ENCODE results near the gene DTX3.
"Not testable (repeated sequence)": the region's sequence is repeated elsewhere in the genome, so short reads cannot be mapped to it uniquely, and the experiment has no call there.

DTX3 gene

GRCh38 chr12:57588951-57589610, 15.5 kb upstream of the DTX3 start:
- not testable (repeated sequence) for H3K56ac ChIP-seq (ENCODE audit: low read length); H2AK5ac ChIP-seq (ENCODE audit: low read length); H3K4ac ChIP-seq (ENCODE audit: low read depth, low read length); H3K4me1 ChIP-seq (ENCODE audit: control insufficient read depth, low read depth, low read length); H3K4me2 ChIP-seq (ENCODE audit: low read length); H3K36me3 ChIP-seq (ENCODE audit: control insufficient read depth, insufficient read depth, low read length); H4K8ac ChIP-seq (ENCODE audit: low read depth, low read length); H3K9ac ChIP-seq (ENCODE audit: low read length); H3K27ac ChIP-seq (ENCODE audit: low read depth, low read length); H3K18ac ChIP-seq (ENCODE audit: low read length); H3K4me3 ChIP-seq (ENCODE audit: low read length); H2BK120ac ChIP-seq (ENCODE audit: low read depth, low read length); H2BK15ac ChIP-seq (replicated peaks; ENCODE audit: low read depth); H3K27me3 ChIP-seq (ENCODE audit: insufficient read depth, low read length, poor library complexity); H2BK5ac ChIP-seq (ENCODE audit: low read length); H3K23ac ChIP-seq (ENCODE audit: low read length); DNase-seq; H4K5ac ChIP-seq (ENCODE audit: low read length)
- peaks cover 16% of the 10 kb centered on the region for H3K79me1 ChIP-seq (ENCODE audit: low read length)
- no CpG with 5 or more reads among the region's 15 CpGs for WGBS (ENCODE audit: extremely low coverage, insufficient coverage, low lambda C conversion rate)
- H3K79me2 ChIP-seq (ENCODE audit: control insufficient read depth, insufficient read depth, low read length) = peaks cover 12% of the 10 kb centered on the region

GRCh38 chr12:57590479-57590863, 14.2 kb upstream of the DTX3 start:
- Histone ChIP-seq H2BK15ac (replicated peaks; ENCODE audit: low read depth) (no peak overlapping the region), H2BK5ac (ENCODE audit: low read length) (no peak overlapping the region), H3K4me3 (ENCODE audit: low read length) (no peak overlapping the region), H4K8ac (ENCODE audit: low read depth, low read length) (no peak overlapping the region), H3K4me1 (ENCODE audit: control insufficient read depth, low read depth, low read length) (peaks cover 10% of the 10 kb centered on the region), H3K27ac (ENCODE audit: low read depth, low read length) (peak overlapping the region; percentile 21), H3K27me3 (ENCODE audit: insufficient read depth, low read length, poor library complexity) (no peaks in the 10 kb centered on the region), H3K36me3 (ENCODE audit: control insufficient read depth, insufficient read depth, low read length) (no peaks in the 10 kb centered on the region), H2AK5ac (ENCODE audit: low read length) (no peak overlapping the region), H3K79me2 (ENCODE audit: control insufficient read depth, insufficient read depth, low read length) (peaks cover 12% of the 10 kb centered on the region), H3K18ac (ENCODE audit: low read length) (peak overlapping the region; percentile 29), H4K5ac (ENCODE audit: low read length) (no peak overlapping the region), H3K4ac (ENCODE audit: low read depth, low read length) (no peak overlapping the region), H3K23ac (ENCODE audit: low read length) (peak overlapping the region; percentile 15), H2BK120ac (ENCODE audit: low read depth, low read length) (no peak overlapping the region), H3K56ac (ENCODE audit: low read length) (peak overlapping the region; percentile 77), H3K9ac (ENCODE audit: low read length) (peak overlapping the region; percentile 54), H3K79me1 (ENCODE audit: low read length) (peaks cover 16% of the 10 kb centered on the region), H3K4me2 (ENCODE audit: low read length) (peak overlapping the region; percentile 49)
- WGBS (ENCODE audit: extremely low coverage, insufficient coverage, low lambda C conversion rate) = no CpG with 5 or more reads among the region's 2 CpGs
- peak; percentile 24 for DNase-seq

DNA sequence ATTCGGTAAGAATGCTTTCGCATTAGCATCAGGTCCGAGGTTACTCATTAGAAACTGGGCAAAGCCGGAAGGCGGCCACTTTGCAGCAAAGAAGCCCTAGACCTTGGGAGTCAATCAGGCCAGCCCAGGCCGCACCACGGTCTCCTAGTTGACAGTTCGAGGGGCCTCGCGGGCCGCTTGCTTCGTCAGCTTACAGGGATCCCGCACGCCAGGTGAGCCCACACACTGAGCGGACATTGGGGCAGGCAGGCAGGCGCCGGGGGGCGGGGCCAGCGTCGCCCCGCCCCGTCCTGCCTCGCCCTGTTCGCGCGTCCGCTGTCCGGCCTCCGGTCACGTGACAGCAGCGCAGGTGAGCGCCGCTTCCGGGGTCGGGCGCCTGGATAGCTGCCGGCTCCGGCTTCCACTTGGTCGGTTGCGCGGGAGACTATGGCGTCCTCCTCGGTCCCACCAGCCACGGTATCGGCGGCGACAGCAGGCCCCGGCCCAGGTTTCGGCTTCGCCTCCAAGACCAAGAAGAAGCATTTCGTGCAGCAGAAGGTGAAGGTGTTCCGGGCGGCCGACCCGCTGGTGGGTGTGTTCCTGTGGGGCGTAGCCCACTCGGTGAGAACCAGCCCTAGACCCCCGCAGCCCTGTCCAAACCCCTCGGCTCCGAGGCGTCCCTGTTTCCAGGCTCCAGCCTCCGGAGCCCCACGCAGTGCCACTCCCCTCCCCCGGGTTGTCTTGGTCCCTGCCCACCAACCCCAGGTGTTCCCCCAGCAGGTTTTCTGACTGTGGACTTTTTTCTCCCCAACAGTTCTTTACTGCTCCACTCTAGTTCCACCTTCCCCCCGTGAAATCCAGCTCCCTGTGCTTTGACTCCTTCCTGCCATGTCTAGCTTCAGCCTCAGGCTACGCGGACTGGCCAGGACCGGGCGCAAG, 13.5 kb upstream of the DTX3 start, which contains the start of gene PIP4K2C:
Gene PIP4K2C (plus strand): TSS at position 329 of the 918 bp plus-strand sequence. CDS start 98 bp downstream, at position 427.
- Histone ChIP-seq H3K79me1 (ENCODE audit: low read length) (peaks cover 16% of the 10 kb centered on the region), H3K79me2 (ENCODE audit: control insufficient read depth, insufficient read depth, low read length) (peaks cover 12% of the 10 kb centered on the region), H3K4me1 (ENCODE audit: control insufficient read depth, low read depth, low read length) (peaks cover 10% of the 10 kb centered on the region), H3K9ac (ENCODE audit: low read length) (peak within 1 kb of the TSS; percentile 87), H3K36me3 (ENCODE audit: control insufficient read depth, insufficient read depth, low read length) (no peaks in the 10 kb centered on the region), H2AK5ac (ENCODE audit: low read length) (no peak within 1 kb of the TSS), H3K18ac (ENCODE audit: low read length) (peak within 1 kb of the TSS; percentile 29), H3K23ac (ENCODE audit: low read length) (peak within 1 kb of the TSS; percentile 15), H3K27me3 (ENCODE audit: insufficient read depth, low read length, poor library complexity) (no peaks in the 10 kb centered on the region), H4K8ac (ENCODE audit: low read depth, low read length) (no peak within 1 kb of the TSS), H4K5ac (ENCODE audit: low read length) (no peak within 1 kb of the TSS), H3K4me3 (ENCODE audit: low read length) (peak within 1 kb of the TSS; percentile 90), H2BK5ac (ENCODE audit: low read length) (no peak within 1 kb of the TSS), H2BK120ac (ENCODE audit: low read depth, low read length) (no peak within 1 kb of the TSS), H3K4me2 (ENCODE audit: low read length) (peak within 1 kb of the TSS; percentile 94), H3K4ac (ENCODE audit: low read depth, low read length) (no peak within 1 kb of the TSS), H2BK15ac (replicated peaks; ENCODE audit: low read depth) (no peak within 1 kb of the TSS), H3K27ac (ENCODE audit: low read depth, low read length) (peak within 1 kb of the TSS; percentile 21), H3K56ac (ENCODE audit: low read length) (peak within 1 kb of the TSS; percentile 87)
- no CpG with 5 or more reads among the region's 69 CpGs for WGBS (ENCODE audit: extremely low coverage, insufficient coverage, low lambda C conversion rate)
- DNase-seq = peak; percentile 92

DNA sequence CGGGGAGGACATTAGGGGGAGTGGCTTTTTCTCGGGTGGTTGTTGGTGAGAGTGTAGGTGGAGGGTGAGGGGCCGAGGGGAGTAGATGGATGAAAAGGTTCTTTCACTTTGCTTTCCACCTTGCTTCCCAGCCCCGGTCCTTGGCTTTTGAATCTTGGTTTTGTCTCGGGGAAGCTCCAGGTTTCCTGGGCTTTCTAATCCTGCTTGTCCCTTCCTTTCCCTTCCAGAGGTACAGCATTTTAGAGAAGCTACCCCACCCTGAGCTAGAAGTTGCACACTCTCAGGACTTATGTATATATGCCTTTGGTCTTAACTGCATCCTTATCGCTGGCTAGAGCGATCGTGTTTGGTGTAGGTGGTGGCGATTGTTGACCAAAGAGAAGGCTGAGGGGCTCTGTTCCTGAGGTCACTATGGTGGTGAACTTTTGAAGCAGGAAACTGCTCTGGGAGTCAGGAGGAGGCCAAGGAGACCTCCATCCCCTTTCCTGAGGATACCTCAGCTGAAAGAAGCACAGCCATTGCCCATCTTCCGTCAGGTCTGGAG, 12.8 kb upstream of the DTX3 start:
- Histone ChIP-seq H3K4me3 (ENCODE audit: low read length) (peak overlapping the region; percentile 90), H3K27ac (ENCODE audit: low read depth, low read length) (no peak overlapping the region), H3K4me1 (ENCODE audit: control insufficient read depth, low read depth, low read length) (peaks cover 10% of the 10 kb centered on the region), H3K27me3 (ENCODE audit: insufficient read depth, low read length, poor library complexity) (no peaks in the 10 kb centered on the region), H3K79me2 (ENCODE audit: control insufficient read depth, insufficient read depth, low read length) (peaks cover 12% of the 10 kb centered on the region), H3K79me1 (ENCODE audit: low read length) (peaks cover 16% of the 10 kb centered on the region), H3K9ac (ENCODE audit: low read length) (peak overlapping the region; percentile 87), H4K8ac (ENCODE audit: low read depth, low read length) (no peak overlapping the region), H2BK120ac (ENCODE audit: low read depth, low read length) (no peak overlapping the region), H4K5ac (ENCODE audit: low read length) (no peak overlapping the region), H3K56ac (ENCODE audit: low read length) (peak overlapping the region; percentile 87), H3K36me3 (ENCODE audit: control insufficient read depth, insufficient read depth, low read length) (peaks cover 1% of the 10 kb centered on the region), H3K4me2 (ENCODE audit: low read length) (peak overlapping the region; percentile 94), H3K18ac (ENCODE audit: low read length) (no peak overlapping the region), H2AK5ac (ENCODE audit: low read length) (no peak overlapping the region), H3K23ac (ENCODE audit: low read length) (no peak overlapping the region), H2BK15ac (replicated peaks; ENCODE audit: low read depth) (no peak overlapping the region), H2BK5ac (ENCODE audit: low read length) (no peak overlapping the region), H3K4ac (ENCODE audit: low read depth, low read length) (no peak overlapping the region)
- no CpG with 5 or more reads among the region's 10 CpGs for WGBS (ENCODE audit: extremely low coverage, insufficient coverage, low lambda C conversion rate)
- DNase-seq = no peak

DNA sequence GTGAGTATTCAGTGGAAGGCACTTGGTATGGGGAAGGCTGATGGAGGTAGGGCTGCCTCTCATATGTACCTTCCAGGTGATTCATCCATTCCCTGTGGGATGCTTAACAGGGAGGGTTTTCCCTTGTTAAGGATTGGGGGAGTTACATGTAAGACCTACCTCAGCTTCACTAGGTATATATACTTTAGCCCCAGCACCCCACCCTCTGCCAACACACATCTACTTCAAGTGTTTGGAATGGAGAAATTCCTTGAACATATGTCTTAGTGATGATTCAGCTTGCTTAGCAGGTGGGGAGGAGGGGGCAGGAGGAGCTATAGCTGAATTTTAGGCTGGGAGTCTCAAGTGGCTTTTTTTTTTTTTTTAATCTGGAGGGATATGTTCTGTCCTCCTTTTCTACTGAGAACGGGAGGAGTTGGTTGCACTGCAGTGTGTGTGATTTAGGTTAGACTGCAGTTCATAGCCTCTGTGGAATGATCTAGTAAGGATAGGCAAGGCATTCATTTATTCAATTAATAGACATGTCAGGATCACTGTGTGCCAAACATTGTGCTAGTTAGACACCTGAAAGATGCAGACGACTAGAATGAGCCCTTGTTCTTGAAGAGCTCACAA, 12.0 kb upstream of the DTX3 start:
- H3K56ac ChIP-seq (ENCODE audit: low read length) = no peak overlapping the region
- no peak overlapping the region for H2AK5ac ChIP-seq (ENCODE audit: low read length)
- H3K79me1 ChIP-seq (ENCODE audit: low read length) = peaks cover 16% of the 10 kb centered on the region
- H3K79me2 ChIP-seq (ENCODE audit: control insufficient read depth, insufficient read depth, low read length) = peaks cover 12% of the 10 kb centered on the region
- H3K4me3 ChIP-seq (ENCODE audit: low read length) = no peak overlapping the region
- no peak overlapping the region for H3K27ac ChIP-seq (ENCODE audit: low read depth, low read length)
- H3K4me2 ChIP-seq (ENCODE audit: low read length) = no peak overlapping the region
- H3K36me3 ChIP-seq (ENCODE audit: control insufficient read depth, insufficient read depth, low read length) = peaks cover 1% of the 10 kb centered on the region
- H4K8ac ChIP-seq (ENCODE audit: low read depth, low read length) = no peak overlapping the region
- H2BK15ac ChIP-seq (replicated peaks; ENCODE audit: low read depth) = no peak overlapping the region
- H3K9ac ChIP-seq (ENCODE audit: low read length) = no peak overlapping the region
- WGBS (ENCODE audit: extremely low coverage, insufficient coverage, low lambda C conversion rate) = no CpG with 5 or more reads among the region's 2 CpGs
- H3K4ac ChIP-seq (ENCODE audit: low read depth, low read length) = no peak overlapping the region
- H2BK5ac ChIP-seq (ENCODE audit: low read length) = no peak overlapping the region
- H4K5ac ChIP-seq (ENCODE audit: low read length) = no peak overlapping the region
- H3K4me1 ChIP-seq (ENCODE audit: control insufficient read depth, low read depth, low read length) = peaks cover 10% of the 10 kb centered on the region
- DNase-seq = no peak
- H3K27me3 ChIP-seq (ENCODE audit: insufficient read depth, low read length, poor library complexity) = no peaks in the 10 kb centered on the region
- H3K23ac ChIP-seq (ENCODE audit: low read length) = no peak overlapping the region
- H3K18ac ChIP-seq (ENCODE audit: low read length) = no peak overlapping the region
- no peak overlapping the region for H2BK120ac ChIP-seq (ENCODE audit: low read depth, low read length)
